Endothelial cell of umbilical vein (primary cell): ENCODE measurements around the gene DPYD. TPM values are rescaled to one million over a fixed set of nuclear protein-coding genes. Genes with fewer than 3 reads are reported as not detected.

Experiments used
- BruUV-seq: library from RNA; stranded (reverse); fragments of 400-500 nt; replicated peaks from 2 replicates; lab custom pipeline; 2021; lab: Mats Ljungman, UMichigan
- CTCF ChIA-PET: fragments of 300-600, 350-600 bp; sonication (Branson Sonifier 250); formaldehyde crosslinking; loops from one replicate; lab custom pipeline; 2021; ENCODE audit warnings: antibody characterized with exemption, inconsistent platforms; lab: Charles Lee
- POLR2A ChIA-PET: fragments of 300-600, 350-600 bp; sonication (Branson Sonifier 250); formaldehyde crosslinking; loops from one replicate; lab custom pipeline; 2021; ENCODE audit warnings: antibody characterized with exemption, inconsistent platforms; lab: Charles Lee
- DNase-seq: peaks from one replicate; pipeline ENCODE4 v3.0.0-alpha.2; 2011; ENCODE audit warnings: low read depth, low spot score
- FAIRE-seq: peaks from 2 replicates; lab custom pipeline; 2011; peaks lifted over from hg19 to GRCh38; lab: Jason Lieb, UNC
- H2AFZ ChIP-seq: 2 replicates; pipeline ENCODE4 v1.6.0; 2012; ENCODE audit warnings: low read depth, low read length, control low read depth, inconsistent platforms
- H3K27ac ChIP-seq: 2 replicates; pipeline ENCODE4 v1.5.1; 2011; ENCODE audit warnings: low read depth, mild to moderate bottlenecking, control low read depth, low read length, moderate library complexity; ENCODE audit not compliant: insufficient read depth
- H3K27me3 ChIP-seq, 2 experiments: 2 replicates each; pipeline versions ENCODE4 v1.6.0 to v1.6.1; 2011; ENCODE audit warnings: low read length in 2 of 2, mixed read lengths in 1 of 2; ENCODE audit not compliant: control insufficient read depth in 2 of 2, insufficient read depth in 2 of 2
- H3K36me3 ChIP-seq, 2 experiments: 2 replicates in 1 of 2; 3 replicates in 1 of 2; pipeline ENCODE4 v1.5.1; 2011; ENCODE audit warnings: low read length in 2 of 2, mild to moderate bottlenecking in 1 of 2, moderate library complexity in 1 of 2; ENCODE audit not compliant: control insufficient read depth in 2 of 2, insufficient read depth in 2 of 2; ENCODE audit errors: extremely low read depth in 1 of 2
- H3K4me1 ChIP-seq: 3 replicates; pipeline ENCODE4 v1.5.1; 2011; ENCODE audit warnings: mild to moderate bottlenecking, low read length; ENCODE audit not compliant: control insufficient read depth, insufficient read depth; ENCODE audit errors: extremely low read depth
- H3K4me2 ChIP-seq: 2 replicates; pipeline ENCODE4 v1.6.1; 2011; ENCODE audit warnings: low read length, control low read depth, mixed read lengths; ENCODE audit not compliant: insufficient read depth
- H3K4me3 ChIP-seq, 3 experiments: fragments of 200-600 bp in 1 of 3; sonication (generic), shearing (Covaris generic) in 1 of 3; replicated peaks in 1 of 3; 2 replicates each; pipeline ENCODE4 v1.5.1; 2011 to 2016; ENCODE audit warnings: control low read depth in 3 of 3, low read length in 3 of 3, mild to moderate bottlenecking in 2 of 3, inconsistent platforms in 1 of 3, low read depth in 1 of 3, moderate library complexity in 1 of 3; ENCODE audit not compliant: insufficient read depth in 1 of 3
- H3K79me2 ChIP-seq: 2 replicates; pipeline ENCODE4 v1.6.0; 2012; ENCODE audit warnings: low read length, inconsistent platforms; ENCODE audit not compliant: control insufficient read depth, insufficient read depth
- H3K9ac ChIP-seq: replicated peaks from 2 replicates; pipeline ENCODE3; 2011; ENCODE audit warnings: low read length, control low read depth; ENCODE audit not compliant: insufficient read depth; ENCODE audit errors: extremely low read depth
- H3K9me1 ChIP-seq: replicated peaks from 3 replicates; pipeline ENCODE4 v1.6.0; 2011; ENCODE audit warnings: mild to moderate bottlenecking, low read length; ENCODE audit not compliant: control insufficient read depth, insufficient read depth; ENCODE audit errors: extremely low read depth
- H3K9me3 ChIP-seq: replicated peaks from 2 replicates; pipeline ENCODE4 v1.5.1; 2012; ENCODE audit warnings: low read length, inconsistent platforms; ENCODE audit not compliant: control insufficient read depth, insufficient read depth
- H4K20me1 ChIP-seq: replicated peaks from 2 replicates; pipeline ENCODE3; 2011; ENCODE audit warnings: mild to moderate bottlenecking, low read length; ENCODE audit not compliant: control insufficient read depth, insufficient read depth; ENCODE audit errors: extremely low read depth
- CTCF ChIP-seq, 2 donors: IDR thresholded peaks; 1 replicate in 1 of 2; 2 replicates in 1 of 2; pipeline ENCODE4 v1.5.1; 2011; ENCODE audit warnings: low read length in 2 of 2, mild to moderate bottlenecking in 2 of 2, moderate library complexity in 2 of 2, control low read depth in 1 of 2, inconsistent platforms in 1 of 2, low read depth in 1 of 2; ENCODE audit not compliant: insufficient read depth in 1 of 2; ENCODE audit errors: extremely low read depth in 1 of 2
- EZH2 ChIP-seq: IDR thresholded peaks from 2 replicates; pipeline ENCODE4 v1.6.1; 2012; ENCODE audit warnings: borderline replicate concordance, low read depth, mild to moderate bottlenecking, moderate library complexity, low read length, inconsistent platforms; ENCODE audit not compliant: severe bottlenecking
- FOS ChIP-seq: IDR thresholded peaks from 2 replicates; pipeline ENCODE4 v1.6.1; 2011; ENCODE audit warnings: mild to moderate bottlenecking, low read length, moderate library complexity, borderline replicate concordance; ENCODE audit not compliant: insufficient read depth
- GATA2 ChIP-seq: IDR thresholded peaks from 2 replicates; pipeline ENCODE4 v1.7.0; 2011; ENCODE audit warnings: low read depth, mild to moderate bottlenecking, moderate library complexity, mixed read lengths, low read length; ENCODE audit not compliant: insufficient read length, insufficient read depth
- JUN ChIP-seq: IDR thresholded peaks from 2 replicates; pipeline ENCODE4 v1.6.1; 2011; ENCODE audit warnings: borderline replicate concordance, low read depth; ENCODE audit not compliant: insufficient read length, insufficient read depth
- MAX ChIP-seq: IDR thresholded peaks from 2 replicates; pipeline ENCODE4 v1.6.1; 2011; ENCODE audit not compliant: insufficient read depth, insufficient read length
- MYC ChIP-seq: IDR thresholded peaks from one replicate; pipeline ENCODE4 v1.6.1; 2011; ENCODE audit warnings: mild to moderate bottlenecking, low read depth, low read length
- POLR2A ChIP-seq: IDR thresholded peaks from 2 replicates; pipeline ENCODE4 v1.6.1; 2012; ENCODE audit warnings: low read depth, mild to moderate bottlenecking, control low read depth, low read length
- POLR2AphosphoS5 ChIP-seq: IDR thresholded peaks from 2 replicates; pipeline ENCODE4 v1.6.1; 2012; ENCODE audit warnings: low read depth, mild to moderate bottlenecking, control low read depth, low read length, moderate library complexity; ENCODE audit not compliant: insufficient read depth
- dilution Hi-C: fragments of 300-500 bp; cut with MboI; formaldehyde crosslinking; loops from one replicate; pipeline ENCODE4 v1.15.0; 2019; ENCODE audit warnings: low sequenced_read_pairs; ENCODE audit not compliant: extremely low pct_ligation_motif_present
- intact Hi-C: fragments of 100-400 bp; cut with micrococcal nuclease; formaldehyde crosslinking; loops from one replicate; pipeline ENCODE4 v1.10.0; 2022
- polyA plus RNA-seq, 4 experiments: library from polyadenylated mRNA; depleted of rRNA in 3 of 4; stranded (reverse) in 3 of 4; unstranded in 1 of 4; fragments of >200 nt; gene quantifications; 2 replicates each; pipeline versions ENCODE4 v1.2.1 to v1.2.3, GENCODE V29; 2011 to 2012; ENCODE audit warnings: missing spikeins in 1 of 4
- total RNA-seq: library from RNA; stranded (reverse); gene quantifications from 2 replicates; pipeline ENCODE4 v1.2.3, GENCODE V29; 2021

Gene DPYD
- total and polyA plus RNA-seq, 2 donors (not counting 3 experiments of a cell fraction or from before 2014, with no cell fraction given), result 4.6 to 15.1 TPM

GRCh38 chr1:97691325-97691724, 229.5 kb downstream of the DPYD start:
- FAIRE-seq (no peak), DNase-seq (no peak)
- POLR2A ChIA-PET, result no interaction called here

More at GRCh38 chr1:97691325-97691724, 229.5 kb downstream of the DPYD start:
- Histone ChIP-seq H3K4me1 (no peaks in the 10 kb centered on the region), H3K36me3 (no peaks in the 10 kb centered on the region), H3K9me3 (no peaks in the 10 kb centered on the region), H3K9me1 (no peaks in the 10 kb centered on the region), H3K27ac (no peak overlapping the region), H3K4me3 (no peak overlapping the region), H2AFZ (no peak overlapping the region), H3K79me2 (no peaks in the 10 kb centered on the region), H3K4me2 (no peak overlapping the region), H3K9ac (no peak overlapping the region), H3K27me3 (no peaks in the 10 kb centered on the region), H4K20me1 (no peaks in the 10 kb centered on the region)
- CTCF ChIA-PET, result interaction anchor here (0.6 to 1.5 kb wide), 4 partner anchors 12 to 447 kb away, joined by 3 to 4 read pairs (median 3); no protein-coding TSS in a partner anchor
- dilution Hi-C loops, result no loop called here
- no peak for TF ChIP-seq CTCF (IDR thresholded peaks at IDR 0.05; ENCODE audit: extremely low read depth in 1 of 2, insufficient read depth in 1 of 2, low read depth in 1 of 2, low read length in 2 of 2)
- no peak for TF ChIP-seq MAX
- TF ChIP-seq MYC, result no peak
- TF ChIP-seq POLR2A, result no peak
- TF ChIP-seq FOS, result no peak
- no peak for TF ChIP-seq GATA2
- TF ChIP-seq EZH2, result no peak
- TF ChIP-seq POLR2AphosphoS5, result no peak
- TF ChIP-seq JUN, result no peak
- intact Hi-C loops, result no loop called here
- no TSS peak for BruUV-seq
